Stimulated activated naive CD4-positive, alpha-beta T cell treated with Interleukin-2 at 50 U/mL for 16 hours (primary cell): Measurements from ENCODE around the gene RNF32.
"Not testable (repeated sequence)": the region's sequence is repeated elsewhere in the genome, so short reads cannot be mapped to it uniquely, and the experiment has no call there.

Experiments
- DNase-seq: peaks from one replicate; lab custom pipeline; 2025; lab: John Stamatoyannopoulos, UW

The RNF32 gene

GRCh38 chr7:156642306-156643045, 1.9 kb downstream of the RNF32 start:
- DNase-seq, result no peak

GRCh38 chr7:156647330-156647729, 6.8 kb downstream of the RNF32 start:
- not testable (repeated sequence) for DNase-seq

GRCh38 chr7:156650042-156650441, 9.5 kb downstream of the RNF32 start:
- no peak for DNase-seq

- no peak for DNase-seq
These were observed 10.9 kb downstream of the RNF32 start for GRCh38 chr7:156651474-156651873.

- no peak for DNase-seq
These were observed 12.5 kb downstream of the RNF32 start for GRCh38 chr7:156652886-156653568.

- no peak for DNase-seq
These were observed 14.1 kb downstream of the RNF32 start for GRCh38 chr7:156654511-156655234.

GRCh38 chr7:156655251-156655650, 14.7 kb downstream of the RNF32 start:
- no peak for DNase-seq

GRCh38 chr7:156655983-156656382, 15.4 kb downstream of the RNF32 start:
- DNase-seq, result no peak

- DNase-seq, result no peak
These were observed 16.0 kb downstream of the RNF32 start for GRCh38 chr7:156656598-156656997.

GRCh38 chr7:156657681-156658080, 17.1 kb downstream of the RNF32 start:
- no peak for DNase-seq

- no peak for DNase-seq
These were observed 18.6 kb downstream of the RNF32 start for GRCh38 chr7:156659203-156659602.

GRCh38 chr7:156659961-156660360, 19.4 kb downstream of the RNF32 start:
- DNase-seq, result no peak

GRCh38 chr7:156661637-156662036, 21.1 kb downstream of the RNF32 start:
- no peak for DNase-seq

- no peak for DNase-seq
These were observed 21.7 kb downstream of the RNF32 start for GRCh38 chr7:156662277-156662676.

- DNase-seq, result no peak
These were observed 24.5 kb downstream of the RNF32 start for GRCh38 chr7:156665101-156665500.

- DNase-seq, result no peak
These were observed 26.0 kb downstream of the RNF32 start for GRCh38 chr7:156666368-156667109.

GRCh38 chr7:156667110-156667426, 26.5 kb downstream of the RNF32 start:
- DNase-seq, result no peak

- no peak for DNase-seq
These were observed 27.7 kb downstream of the RNF32 start for GRCh38 chr7:156668130-156668741.

GRCh38 chr7:156669035-156669828, 28.7 kb downstream of the RNF32 start:
- DNase-seq, result no peak

GRCh38 chr7:156673454-156673853, 32.9 kb downstream of the RNF32 start:
- DNase-seq, result no peak

GRCh38 chr7:156673902-156674301, 33.3 kb downstream of the RNF32 start:
- DNase-seq, result no peak
